DND-41 (cell line): ENCODE measurements around the gene FYB1.

Experiments
- ATAC-seq: fragments of 200-7000 bp; cut with Tn5 transposase; 3 replicates; pipeline ENCODE4 v1.9.1; 2021; ENCODE audit warnings: low read depth; ENCODE audit not compliant: insufficient read depth
- DNase-seq: peaks from one replicate; pipeline ENCODE4 v3.0.0-alpha.2; 2020
- H2AFZ ChIP-seq: 2 replicates; pipeline ENCODE4 v1.6.0; 2012; ENCODE audit warnings: low read depth, low read length
- H3K27ac ChIP-seq: 2 replicates; pipeline ENCODE4 v1.5.1; 2012; ENCODE audit warnings: low read length, inconsistent platforms
- H3K27me3 ChIP-seq: fragments of 200-600 bp; sonication (generic); 2 replicates; pipeline ENCODE4 v1.6.0; 2012; ENCODE audit warnings: low read length, mild to moderate bottlenecking, inconsistent platforms; ENCODE audit not compliant: insufficient read depth, poor library complexity
- H3K36me3 ChIP-seq: 2 replicates; pipeline ENCODE4 v1.5.1; 2012; ENCODE audit warnings: low read length, inconsistent platforms; ENCODE audit not compliant: insufficient read depth
- H3K4me1 ChIP-seq: 2 replicates; pipeline ENCODE4 v1.5.1; 2012; ENCODE audit warnings: mild to moderate bottlenecking, low read length; ENCODE audit not compliant: insufficient read depth
- H3K4me2 ChIP-seq: 2 replicates; pipeline ENCODE4 v1.6.0; 2012; ENCODE audit warnings: mild to moderate bottlenecking, moderate library complexity, low read length, inconsistent platforms; ENCODE audit not compliant: insufficient read depth
- H3K4me3 ChIP-seq, 2 experiments: fragments of 200-600 bp in 1 of 2; shearing (Covaris generic) in 1 of 2; 2 replicates each; pipeline ENCODE4 v1.5.1; 2012 to 2016; ENCODE audit warnings: inconsistent platforms in 2 of 2, low read length in 2 of 2, mild to moderate bottlenecking in 2 of 2, low read depth in 1 of 2, moderate library complexity in 1 of 2
- H3K79me2 ChIP-seq: 2 replicates; pipeline ENCODE4 v1.6.0; 2012; ENCODE audit warnings: low read length, inconsistent platforms; ENCODE audit not compliant: insufficient read depth
- H3K9ac ChIP-seq: 2 replicates; pipeline ENCODE4 v1.6.0; 2012; ENCODE audit warnings: low read depth, mild to moderate bottlenecking, inconsistent platforms, low read length, moderate library complexity
- H3K9me3 ChIP-seq: 2 replicates; pipeline ENCODE4 v1.5.1; 2012; ENCODE audit warnings: low read length, moderate library complexity, mild to moderate bottlenecking, inconsistent platforms; ENCODE audit not compliant: insufficient read depth, severe bottlenecking
- H4K20me1 ChIP-seq: 2 replicates; pipeline ENCODE4 v1.6.0; 2012; ENCODE audit warnings: low read length; ENCODE audit not compliant: insufficient read depth
- CTCF ChIP-seq: IDR thresholded peaks from 2 replicates; pipeline ENCODE4 v1.5.1; 2012; ENCODE audit warnings: borderline replicate concordance, low read length, moderate library complexity, mild to moderate bottlenecking; ENCODE audit not compliant: poor library complexity, severe bottlenecking; ENCODE audit errors: extremely low read depth
- EZH2 ChIP-seq: IDR thresholded peaks from 3 replicates; pipeline ENCODE4 v1.6.1; 2012; ENCODE audit warnings: borderline replicate concordance, low read depth, mild to moderate bottlenecking, moderate library complexity, low read length, inconsistent platforms; ENCODE audit not compliant: severe bottlenecking

Gene FYB1

GRCh38 chr5:39076757-39077728 lies 142.3 kb downstream of the FYB1 start:
- ATAC-seq (no peak), DNase-seq (no peak)
- no peak overlapping the region for H3K4me3 ChIP-seq
- H3K27ac ChIP-seq: no peak overlapping the region
- no peak overlapping the region for H3K4me2 ChIP-seq
- H3K36me3 ChIP-seq: peaks cover 10% of the 10 kb centered on the region
- peaks cover 28% of the 10 kb centered on the region for H3K79me2 ChIP-seq
- H3K9me3 ChIP-seq: no peaks in the 10 kb centered on the region
- peaks cover 11% of the 10 kb centered on the region for H4K20me1 ChIP-seq
- no peak overlapping the region for H2AFZ ChIP-seq
- no peaks in the 10 kb centered on the region for H3K27me3 ChIP-seq
- no peak overlapping the region for H3K9ac ChIP-seq
- TF ChIP-seq EZH2 (no peak), CTCF (no peak)
- H3K4me1 ChIP-seq: peaks cover 36% of the 10 kb centered on the region

GRCh38 chr5:39076101-39076756 lies 143.1 kb downstream of the FYB1 start:
- H3K4me2 ChIP-seq: peak overlapping the region; percentile 4; the same call in 1 of the 2 replicates

GRCh38 chr5:39074017-39074814 lies 145.1 kb downstream of the FYB1 start, which contains the start of gene RICTOR:
TSS of gene RICTOR (minus strand) at chr5:39074399. CDS start at chr5:39074377, 22 bp downstream.
- H3K4me2 ChIP-seq: peak within 1 kb of the TSS; percentile 89
- H3K36me3 ChIP-seq: peaks cover 21% of the 10 kb centered on the region
- H3K79me2 ChIP-seq: peaks cover 55% of the 10 kb centered on the region
- H3K9ac ChIP-seq: peak within 1 kb of the TSS; percentile 97
- H3K27me3 ChIP-seq: no peaks in the 10 kb centered on the region
- no peak for TF ChIP-seq EZH2
- no peak for TF ChIP-seq CTCF
- no peaks in the 10 kb centered on the region for H3K9me3 ChIP-seq
- peak within 1 kb of the TSS; percentile 88 for H2AFZ ChIP-seq
- DNase-seq: peak; percentile 91
- ATAC-seq: peak; percentile 81
- H3K4me1 ChIP-seq: peaks cover 40% of the 10 kb centered on the region
- peaks cover 18% of the 10 kb centered on the region for H4K20me1 ChIP-seq
- peak within 1 kb of the TSS; percentile 83 to 88 for H3K4me3 ChIP-seq
- peak within 1 kb of the TSS; percentile 95 for H3K27ac ChIP-seq

More at GRCh38 chr5:39076101-39076756, 143.1 kb downstream of the FYB1 start:
- peaks cover 40% of the 10 kb centered on the region for H3K4me1 ChIP-seq
- no peak overlapping the region for H3K9ac ChIP-seq
- H3K9me3 ChIP-seq: no peaks in the 10 kb centered on the region
- H3K79me2 ChIP-seq: peaks cover 36% of the 10 kb centered on the region
- DNase-seq (no peak), ATAC-seq (no peak)
- H3K4me3 ChIP-seq: no peak overlapping the region
- peaks cover 17% of the 10 kb centered on the region for H4K20me1 ChIP-seq
- peaks cover 13% of the 10 kb centered on the region for H3K36me3 ChIP-seq
- no peaks in the 10 kb centered on the region for H3K27me3 ChIP-seq
- no peak overlapping the region for H3K27ac ChIP-seq
- TF ChIP-seq EZH2: no peak
- TF ChIP-seq CTCF: no peak
- H2AFZ ChIP-seq: no peak overlapping the region
